Vagina (tissue), 2 donors: Measurements from ENCODE around the gene DDR2.

Experiments used
- POLR2AphosphoS5 ChIP-seq, 2 donors: sonication (generic); formaldehyde crosslinking; IDR thresholded peaks; one replicate each; pipeline ENCODE4 v1.9.0; 2017; ENCODE audit warnings: antibody characterized with exemption in 2 of 2, mild to moderate bottlenecking in 2 of 2, low read depth in 1 of 2; ENCODE audit not compliant: insufficient read depth in 1 of 2
- TF ChIP-seq, protein P1 (sequence below), 3 experiments: fragments of 450-650 bp in 2 of 3; fragments of 200-600 bp in 1 of 3; sonication (generic) in 1 of 3; IDR thresholded peaks; one replicate each; pipeline ENCODE4 v1.5.1; 2017 to 2019; ENCODE audit warnings: antibody characterized with exemption in 3 of 3, mild to moderate bottlenecking in 2 of 3, moderate library complexity in 2 of 3

DNA sequence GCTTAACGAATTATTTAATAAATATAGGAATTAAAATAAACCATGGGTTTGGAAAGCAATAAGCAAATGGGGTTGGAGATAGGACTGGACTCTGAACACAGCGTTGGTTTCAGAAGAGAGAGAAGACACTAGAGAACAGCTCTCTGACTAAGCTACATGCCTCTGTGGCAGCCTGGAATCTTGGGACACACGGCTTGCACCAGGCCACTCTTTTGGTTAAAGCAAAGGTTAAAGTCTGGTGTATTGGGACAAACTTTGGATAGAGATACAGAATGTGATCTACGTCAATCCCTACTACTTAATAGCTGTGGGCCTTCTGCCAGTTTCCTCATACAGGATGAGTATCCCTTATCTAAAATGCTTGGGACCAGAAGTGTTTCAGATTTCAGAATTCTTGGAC is 108.5 kb downstream of the DDR2 start:
- TF ChIP-seq, protein P1, sequence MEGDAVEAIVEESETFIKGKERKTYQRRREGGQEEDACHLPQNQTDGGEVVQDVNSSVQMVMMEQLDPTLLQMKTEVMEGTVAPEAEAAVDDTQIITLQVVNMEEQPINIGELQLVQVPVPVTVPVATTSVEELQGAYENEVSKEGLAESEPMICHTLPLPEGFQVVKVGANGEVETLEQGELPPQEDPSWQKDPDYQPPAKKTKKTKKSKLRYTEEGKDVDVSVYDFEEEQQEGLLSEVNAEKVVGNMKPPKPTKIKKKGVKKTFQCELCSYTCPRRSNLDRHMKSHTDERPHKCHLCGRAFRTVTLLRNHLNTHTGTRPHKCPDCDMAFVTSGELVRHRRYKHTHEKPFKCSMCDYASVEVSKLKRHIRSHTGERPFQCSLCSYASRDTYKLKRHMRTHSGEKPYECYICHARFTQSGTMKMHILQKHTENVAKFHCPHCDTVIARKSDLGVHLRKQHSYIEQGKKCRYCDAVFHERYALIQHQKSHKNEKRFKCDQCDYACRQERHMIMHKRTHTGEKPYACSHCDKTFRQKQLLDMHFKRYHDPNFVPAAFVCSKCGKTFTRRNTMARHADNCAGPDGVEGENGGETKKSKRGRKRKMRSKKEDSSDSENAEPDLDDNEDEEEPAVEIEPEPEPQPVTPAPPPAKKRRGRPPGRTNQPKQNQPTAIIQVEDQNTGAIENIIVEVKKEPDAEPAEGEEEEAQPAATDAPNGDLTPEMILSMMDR (IDR thresholded peaks at IDR 0.05): no peak
- no peak for TF ChIP-seq POLR2AphosphoS5 (IDR thresholded peaks at IDR 0.05; ENCODE audit: insufficient read depth in 1 of 2, low read depth in 1 of 2)
